IMR-90 (cell line): Measurements from ENCODE around the gene DNAI7. TPM values are rescaled to one million over a fixed set of nuclear protein-coding genes. Genes with fewer than 3 reads are reported as not detected.

Source experiments
- ATAC-seq: fragments of 200-7000 bp; cut with Tn5 transposase; 2 replicates; pipeline ENCODE4 v1.9.1; 2020; ENCODE audit warnings: low read depth, mild to moderate bottlenecking, moderate library complexity
- BruUV-seq: library from RNA; stranded (reverse); fragments of 400-500 nt; replicated peaks from 2 replicates; lab custom pipeline; 2021; lab: Mats Ljungman, UMichigan
- CTCF ChIA-PET: fragments of 300-600 bp; formaldehyde crosslinking; extraction: SDS; loops from one replicate; lab custom pipeline; 2021; ENCODE audit warnings: antibody characterized with exemption; lab: Yijun Ruan, JAX
- POLR2A ChIA-PET: fragments of 300-600 bp; sonication (Branson Sonifier 250); formaldehyde crosslinking; loops from one replicate; lab custom pipeline; 2022; ENCODE audit warnings: antibody characterized with exemption; ENCODE audit not compliant: unreplicated experiment; lab: Charles Lee
- DNase-seq: peaks from one replicate; pipeline ENCODE4 v3.0.0; 2013
- H2AFZ ChIP-seq: replicated peaks from 2 replicates; pipeline ENCODE3; 2013; ENCODE audit warnings: low read length, mild to moderate bottlenecking; ENCODE audit not compliant: poor library complexity
- H2AK5ac ChIP-seq: 2 replicates; pipeline ENCODE4 v1.6.1; 2013; ENCODE audit warnings: low read depth, low read length, inconsistent platforms
- H2AK9ac ChIP-seq: replicated peaks from 2 replicates; pipeline ENCODE3; 2013; ENCODE audit warnings: mild to moderate bottlenecking, low read depth, low read length, moderate library complexity; ENCODE audit not compliant: poor library complexity
- H2BK120ac ChIP-seq: 2 replicates; pipeline ENCODE4 v1.6.1; 2013; ENCODE audit warnings: low read depth, low read length, inconsistent platforms
- H2BK15ac ChIP-seq: 3 replicates; pipeline ENCODE4 v1.6.1; 2013; ENCODE audit warnings: low read depth, low read length, inconsistent platforms
- H2BK20ac ChIP-seq: 2 replicates; pipeline ENCODE4 v1.6.1; 2013; ENCODE audit warnings: low read depth, mild to moderate bottlenecking, inconsistent platforms, low read length, moderate library complexity
- H2BK5ac ChIP-seq: 2 replicates; pipeline ENCODE4 v1.6.1; 2013; ENCODE audit warnings: mild to moderate bottlenecking, low read depth, low read length, inconsistent platforms; ENCODE audit not compliant: poor library complexity, severe bottlenecking
- H3K14ac ChIP-seq: replicated peaks from 2 replicates; pipeline ENCODE4 v1.6.1; 2013; ENCODE audit warnings: low read depth, low read length, inconsistent platforms
- H3K18ac ChIP-seq: 2 replicates; pipeline ENCODE4 v1.6.1; 2013; ENCODE audit warnings: low read depth, low read length, control low read depth
- H3K23ac ChIP-seq: 2 replicates; pipeline ENCODE4 v1.6.1; 2013; ENCODE audit warnings: low read depth, low read length, inconsistent platforms
- H3K27ac ChIP-seq: 2 replicates; pipeline ENCODE4 v1.5.1; 2013; ENCODE audit warnings: mild to moderate bottlenecking, control low read depth, low read length; ENCODE audit not compliant: insufficient read depth
- H3K27me3 ChIP-seq: 2 replicates; pipeline ENCODE4 v1.6.1; 2013; ENCODE audit warnings: low read length; ENCODE audit not compliant: control insufficient read depth, insufficient read depth
- H3K36me3 ChIP-seq: 2 replicates; pipeline ENCODE4 v1.6.1; 2013; ENCODE audit warnings: low read length, mixed read lengths; ENCODE audit not compliant: control insufficient read depth, insufficient read depth
- H3K4ac ChIP-seq: 2 replicates; pipeline ENCODE4 v1.6.1; 2013; ENCODE audit warnings: low read depth, low read length, inconsistent platforms
- H3K4me1 ChIP-seq: 2 replicates; pipeline ENCODE4 v1.6.1; 2013; ENCODE audit warnings: low read length, mixed read lengths; ENCODE audit not compliant: control insufficient read depth, insufficient read depth
- H3K4me2 ChIP-seq: 2 replicates; pipeline ENCODE4 v1.6.1; 2013; ENCODE audit warnings: low read depth, mild to moderate bottlenecking, control low read depth, low read length, moderate library complexity
- H3K4me3 ChIP-seq: 2 replicates; pipeline ENCODE4 v1.5.1; 2013; ENCODE audit warnings: low read depth, mild to moderate bottlenecking, control low read depth, low read length, moderate library complexity; ENCODE audit not compliant: insufficient read depth
- H3K56ac ChIP-seq: 2 replicates; pipeline ENCODE4 v1.6.1; 2013; ENCODE audit warnings: low read length, inconsistent platforms; ENCODE audit not compliant: insufficient read depth; ENCODE audit errors: extremely low read depth
- H3K79me1 ChIP-seq, 2 experiments: 2 replicates each; pipeline ENCODE4 v1.6.1; 2013; ENCODE audit warnings: low read length in 2 of 2, inconsistent platforms in 1 of 2, low read depth in 1 of 2
- H3K9ac ChIP-seq: 2 replicates; pipeline ENCODE4 v1.6.1; 2013; ENCODE audit warnings: low read depth, low read length, control low read depth
- H3K9me1 ChIP-seq: 2 replicates; pipeline ENCODE4 v1.6.1; 2013; ENCODE audit warnings: low read length, inconsistent platforms; ENCODE audit not compliant: insufficient read depth
- H3K9me3 ChIP-seq: 2 replicates; pipeline ENCODE4 v1.6.1; 2013; ENCODE audit warnings: low read length; ENCODE audit not compliant: control insufficient read depth, insufficient read depth
- H4K20me1 ChIP-seq: 2 replicates; pipeline ENCODE4 v1.6.1; 2013; ENCODE audit warnings: low read length, inconsistent platforms; ENCODE audit not compliant: insufficient read depth
- H4K5ac ChIP-seq: 2 replicates; pipeline ENCODE4 v1.6.1; 2013; ENCODE audit warnings: mild to moderate bottlenecking, low read depth, low read length, control low read depth
- H4K8ac ChIP-seq, 2 experiments: 2 replicates each; pipeline ENCODE4 v1.6.1; 2013; ENCODE audit warnings: low read depth in 2 of 2, low read length in 2 of 2, control low read depth in 1 of 2, inconsistent platforms in 1 of 2
- H4K91ac ChIP-seq: 2 replicates; pipeline ENCODE4 v1.6.1; 2013; ENCODE audit warnings: low read depth, low read length, inconsistent platforms; ENCODE audit not compliant: insufficient read depth
- CEBPB ChIP-seq: IDR thresholded peaks from 2 replicates; pipeline ENCODE4 v1.6.1; 2012; ENCODE audit warnings: low read depth, low read length, improper control_type of control experiment
- CHD1 ChIP-seq: IDR thresholded peaks from 2 replicates; pipeline ENCODE4 v1.6.1; 2012; ENCODE audit warnings: low read depth, low read length, improper control_type of control experiment
- MAZ ChIP-seq: IDR thresholded peaks from 2 replicates; pipeline ENCODE4 v1.6.1; 2012; ENCODE audit warnings: low read depth, mild to moderate bottlenecking, low read length, improper control_type of control experiment, moderate library complexity, borderline replicate concordance
- WGBS, 2 experiments: methylation state at CpG; one replicate each; pipeline versions ENCODE4 v1.1.5 to v1.1.7; 2013; ENCODE audit warnings: missing lambda C conversion rate in 2 of 2; ENCODE audit not compliant: insufficient read length in 1 of 2; ENCODE audit errors: extremely low coverage in 2 of 2; 5-methylcytosine and 5-hydroxymethylcytosine counted together
- dilution Hi-C: fragments of 300-500 bp; cut with HindIII; formaldehyde crosslinking; loops from one replicate; pipeline ENCODE4 v1.14.3; 2018; ENCODE audit warnings: low sequenced_read_pairs; ENCODE audit not compliant: unreplicated experiment
- in situ Hi-C: fragments of 300-500 bp; cut with MboI; formaldehyde crosslinking; loops from 3 replicates; pipeline ENCODE4 v1.14.3; 2019; ENCODE audit warnings: low sequenced_read_pairs, inconsistent platforms, mixed read lengths
- intact Hi-C: fragments of 100-400 bp; cut with micrococcal nuclease; formaldehyde crosslinking; loops from 2 replicates; pipeline ENCODE4 v1.10.0; 2022
- polyA plus RNA-seq, 3 experiments: library from polyadenylated mRNA; depleted of rRNA; stranded (reverse); fragments of >200 nt; gene quantifications; 2 replicates each; pipeline ENCODE4 v1.2.3, GENCODE V29; 2012; ENCODE audit warnings: low replicate concordance in 1 of 3
- total RNA-seq: library from RNA; depleted of rRNA; stranded (reverse); fragments of >200 nt; gene quantifications from 2 replicates; pipeline ENCODE4 v1.2.3, GENCODE V29; 2012

DNAI7 gene
- total and polyA plus RNA-seq, 2 of the 4 experiments (the other 2 are of a cell fraction), result under 0.01 to 0.07 TPM

DNA sequence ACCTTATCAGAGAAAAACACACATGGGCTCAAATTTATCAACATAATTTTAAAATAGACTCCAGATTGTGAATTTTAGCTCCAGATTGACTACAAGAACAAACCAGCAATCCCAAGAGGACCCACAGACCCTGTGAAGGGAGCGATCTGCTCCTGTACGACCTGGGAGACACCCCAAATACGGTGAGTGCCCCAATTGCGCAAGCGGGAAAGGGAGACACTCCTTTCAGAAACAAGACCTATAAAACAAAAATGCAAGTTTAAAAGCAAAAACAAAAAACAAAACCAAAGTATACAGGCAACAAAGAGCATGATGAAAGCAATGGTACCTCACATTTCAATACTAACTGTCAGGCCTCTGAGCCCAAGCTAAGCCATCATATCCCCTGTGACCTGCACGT, 32.1 kb downstream of the DNAI7 start:
- Histone ChIP-seq H3K4me1 (no peaks in the 10 kb centered on the region), H3K4me3 (no peak overlapping the region), H3K9me3 (no peaks in the 10 kb centered on the region), H3K56ac (no peak overlapping the region), H4K20me1 (no peaks in the 10 kb centered on the region), H3K36me3 (no peaks in the 10 kb centered on the region), H2BK120ac (no peak overlapping the region), H2AK5ac (no peak overlapping the region), H3K27me3 (no peaks in the 10 kb centered on the region), H3K79me1 (no peaks in the 10 kb centered on the region), H3K18ac (no peak overlapping the region), H2AFZ (no peak overlapping the region), H4K91ac (no peak overlapping the region), H3K9ac (no peak overlapping the region), H4K5ac (no peak overlapping the region), H2BK5ac (no peak overlapping the region), H3K27ac (no peak overlapping the region), H3K4me2 (no peak overlapping the region), H2BK15ac (no peak overlapping the region), H2AK9ac (no peak overlapping the region), H3K23ac (no peak overlapping the region), H4K8ac (no peak overlapping the region), H3K4ac (no peak overlapping the region), H2BK20ac (no peak overlapping the region), H3K9me1 (no peaks in the 10 kb centered on the region), H3K14ac (no peak overlapping the region)
- dilution Hi-C loops (no loop called here), in situ Hi-C loops (no loop called here), intact Hi-C loops (no loop called here)
- POLR2A ChIA-PET, result no interaction called here
- no CpG with 5 or more reads among the region's 6 CpGs for WGBS, 2 experiments
- BruUV-seq, result no TSS peak
- DNase-seq (no peak), ATAC-seq (no peak)
- CTCF ChIA-PET, result no interaction called here
- TF ChIP-seq MAZ, result no peak
- no peak for TF ChIP-seq CHD1
- peak; percentile 52 for TF ChIP-seq CEBPB
